Left lobe of liver (tissue), 2 donors: ENCODE results near the gene WNT7A. TPM values are rescaled to one million over a fixed set of nuclear protein-coding genes. Genes with fewer than 3 reads are reported as not detected.
"Not testable (repeated sequence)": the region's sequence is repeated elsewhere in the genome, so short reads cannot be mapped to it uniquely, and the experiment has no call there.

Experiments used
- ATAC-seq: fragments of 200-7000 bp; cut with Tn5 transposase; one replicate; pipeline ENCODE4 v1.9.1; 2020; ENCODE audit warnings: mild to moderate bottlenecking, moderate library complexity
- DNase-seq: peaks from one replicate; pipeline ENCODE4 v3.0.0-alpha.2; 2020; ENCODE audit warnings: low spot score
- total RNA-seq: library from RNA; stranded (reverse); gene quantifications from one replicate; pipeline ENCODE4 v1.2.1, GENCODE V29; 2021
- donor health status: DM: no; HTN: no; CAD: no; lungs with moderate emphysema.
- donor health status: DM: no; HTN: yes; CAD: no.

WNT7A gene
- total RNA-seq, 1 donor from 2014 or later, result not detected

DNA sequence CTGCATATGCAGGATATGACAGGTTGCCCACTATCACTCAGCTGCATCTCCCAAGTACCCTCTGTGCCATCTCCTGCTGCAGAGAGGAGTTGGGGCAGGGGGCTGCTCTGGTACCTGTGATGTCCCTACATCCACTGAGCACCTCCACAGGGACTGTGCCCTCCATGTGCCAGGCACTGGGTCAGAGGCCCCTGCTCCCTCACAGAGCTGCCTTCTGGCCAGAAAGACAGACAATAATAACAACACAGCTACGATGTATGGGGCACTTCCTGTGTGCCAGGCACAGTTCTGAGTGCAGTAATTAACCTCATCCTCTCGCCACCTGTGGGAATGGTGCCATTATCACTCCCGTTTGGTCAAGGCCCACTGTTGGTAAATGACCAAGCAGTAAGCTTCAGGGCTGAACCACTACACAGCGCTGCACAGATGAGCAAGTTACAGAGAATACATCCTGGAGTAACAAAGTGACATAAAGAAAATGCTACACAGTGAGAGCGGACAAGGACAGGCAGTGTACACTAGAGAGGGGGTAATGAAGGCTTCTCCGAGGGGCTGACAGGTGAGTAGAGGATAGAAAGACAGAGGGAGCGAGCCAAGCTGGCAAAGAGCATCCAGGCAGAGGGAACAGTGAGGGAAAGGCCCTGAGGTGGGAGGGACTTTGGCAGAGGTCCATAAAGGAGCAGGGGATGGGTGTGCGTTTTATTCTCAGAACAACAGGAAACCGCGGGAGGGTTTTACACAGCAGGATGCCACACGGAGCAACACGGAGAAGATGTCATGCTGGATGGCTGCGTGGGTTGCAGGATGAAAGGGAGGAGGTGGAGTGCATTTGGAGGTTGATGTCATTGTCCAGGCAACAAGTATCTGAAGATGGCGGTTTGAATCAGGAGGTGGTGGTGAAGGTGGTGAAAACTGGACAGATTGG is 13.6 kb downstream of the WNT7A start:
- DNase-seq (no peak), ATAC-seq (no peak)

DNA sequence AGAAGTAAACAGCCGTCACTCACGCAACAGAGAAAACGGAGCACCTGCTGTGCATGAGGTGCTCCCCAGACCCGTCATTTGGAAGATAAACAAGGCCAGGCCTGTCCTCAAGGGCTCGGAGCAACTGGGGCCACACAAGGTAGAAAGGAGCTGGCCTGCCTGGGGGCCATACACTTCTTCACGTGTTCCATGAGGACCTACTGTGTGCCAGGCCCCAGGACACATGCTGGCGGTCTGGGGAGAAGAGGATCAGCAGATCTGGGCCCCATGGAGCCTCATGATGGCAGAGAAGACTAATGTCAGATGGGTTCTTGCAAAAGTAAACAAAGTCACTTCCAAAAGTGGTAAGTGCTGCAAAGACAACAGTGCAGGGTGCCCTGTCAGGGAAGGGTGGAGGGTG is 14.3 kb downstream of the WNT7A start:
- DNase-seq (no peak), ATAC-seq (no peak)

DNA sequence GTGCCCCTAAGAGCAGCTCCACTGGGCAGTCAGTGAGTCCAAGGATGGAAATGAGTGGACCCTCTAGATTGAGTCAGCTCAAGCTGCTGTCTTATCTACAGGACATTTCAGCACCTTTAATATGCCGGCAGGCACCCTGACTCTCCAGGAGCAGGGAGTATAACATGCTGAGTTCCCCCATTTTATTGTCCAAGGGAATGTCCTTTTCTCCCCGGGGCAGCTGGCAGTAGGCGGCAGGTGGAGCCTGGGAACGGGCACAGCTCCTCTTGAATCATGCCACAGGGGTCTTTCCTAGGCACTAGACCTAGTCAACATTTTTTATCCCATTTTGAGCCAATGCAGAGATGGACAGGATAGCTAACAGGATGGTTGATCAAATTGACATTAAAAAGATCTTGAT is 14.8 kb downstream of the WNT7A start:
- no peak for ATAC-seq
- no peak for DNase-seq

GRCh38 chr3:13863965-13864595 is 15.8 kb downstream of the WNT7A start:
- no peak for ATAC-seq
- no peak for DNase-seq

DNA sequence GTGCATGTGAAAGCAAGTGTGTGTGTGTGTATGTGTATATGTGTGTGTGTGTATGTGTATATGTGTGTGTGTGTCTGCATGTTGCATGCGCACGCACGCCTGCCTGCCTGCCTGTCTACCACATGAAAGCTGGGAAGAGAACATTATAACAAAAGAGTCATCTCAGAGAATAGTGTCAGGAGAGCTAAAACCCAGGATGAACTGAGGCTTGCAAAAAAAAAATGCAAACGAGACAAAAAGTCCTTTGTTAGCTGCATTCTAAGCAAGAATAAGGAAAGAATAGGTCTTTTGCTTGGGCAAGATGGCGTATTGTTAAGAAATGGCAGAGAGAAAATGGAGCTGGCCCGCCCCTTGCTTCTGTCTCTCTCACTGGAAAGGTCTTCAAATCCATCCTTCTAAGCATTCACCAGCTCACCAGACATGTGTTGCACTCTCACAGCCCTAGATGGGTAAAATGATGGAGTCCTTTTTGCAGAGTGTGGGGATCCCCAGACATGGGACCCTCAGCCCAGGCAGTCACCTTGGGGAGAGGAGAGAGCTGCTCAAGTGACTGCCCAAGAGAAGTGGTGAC is 16.4 kb downstream of the WNT7A start:
- ATAC-seq (no peak), DNase-seq (no peak)

- ATAC-seq (no peak), DNase-seq (no peak)
Measured at GRCh38 chr3:13861461-13861860, 18.4 kb downstream of the WNT7A start.

DNA sequence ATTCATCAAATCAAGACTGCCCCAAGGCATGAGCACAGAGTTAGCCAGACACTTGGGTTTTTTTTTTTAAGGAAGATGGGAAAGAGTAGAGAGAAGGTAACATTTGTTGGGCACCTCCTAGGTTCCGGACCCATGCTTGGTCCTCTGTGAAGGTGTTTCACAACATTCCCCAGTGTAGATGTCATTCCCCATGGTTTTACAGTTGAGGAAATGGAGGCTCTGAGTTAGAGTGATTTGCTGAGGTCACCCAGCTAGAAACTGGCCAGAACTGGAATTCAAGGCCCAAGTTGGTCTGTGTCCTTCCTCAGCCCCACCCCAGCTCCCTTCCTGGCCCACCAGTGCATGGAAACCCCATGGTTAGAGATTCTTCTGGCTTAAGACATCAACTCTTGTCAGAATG is 19.9 kb downstream of the WNT7A start:
- no peak for ATAC-seq
- no peak for DNase-seq

DNA sequence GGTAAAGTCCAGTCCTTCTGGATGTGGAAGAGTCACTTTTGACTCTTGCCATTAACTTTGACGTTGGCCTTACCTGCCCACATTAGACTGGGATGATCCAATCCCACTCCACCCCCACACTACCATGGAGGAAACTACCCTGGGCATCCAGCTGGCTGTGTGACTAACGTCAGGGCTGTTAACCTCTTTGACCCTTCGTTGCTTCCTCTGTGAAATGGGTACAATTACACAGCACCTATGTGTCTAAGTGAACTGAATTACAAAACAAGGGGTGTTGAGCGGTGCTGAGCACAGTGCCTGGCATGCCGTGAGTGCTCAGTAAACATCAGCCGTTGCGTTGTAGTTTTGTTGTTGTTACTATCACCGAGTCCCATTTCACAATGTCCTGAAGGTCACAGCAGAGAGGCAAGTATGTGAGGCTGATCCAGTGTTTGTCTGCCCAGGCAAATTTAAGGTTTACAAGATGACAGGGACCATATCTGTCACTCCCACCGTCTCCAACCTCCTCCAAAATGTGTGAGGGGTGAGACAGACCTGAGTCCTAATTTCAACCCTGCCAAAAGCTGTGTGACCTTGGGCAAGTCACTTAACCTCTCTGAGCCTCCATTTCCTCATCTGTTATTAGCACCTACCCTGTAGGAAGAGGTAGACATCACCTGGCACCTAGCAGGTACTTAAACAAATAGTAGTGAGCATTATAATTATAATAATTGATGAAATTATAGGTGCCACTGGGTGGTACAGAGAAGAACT is 20.9 kb downstream of the WNT7A start:
- no peak for DNase-seq
- no peak for ATAC-seq

GRCh38 chr3:13857702-13858380 is 22.0 kb downstream of the WNT7A start:
- DNase-seq (no peak), ATAC-seq (no peak)

DNA sequence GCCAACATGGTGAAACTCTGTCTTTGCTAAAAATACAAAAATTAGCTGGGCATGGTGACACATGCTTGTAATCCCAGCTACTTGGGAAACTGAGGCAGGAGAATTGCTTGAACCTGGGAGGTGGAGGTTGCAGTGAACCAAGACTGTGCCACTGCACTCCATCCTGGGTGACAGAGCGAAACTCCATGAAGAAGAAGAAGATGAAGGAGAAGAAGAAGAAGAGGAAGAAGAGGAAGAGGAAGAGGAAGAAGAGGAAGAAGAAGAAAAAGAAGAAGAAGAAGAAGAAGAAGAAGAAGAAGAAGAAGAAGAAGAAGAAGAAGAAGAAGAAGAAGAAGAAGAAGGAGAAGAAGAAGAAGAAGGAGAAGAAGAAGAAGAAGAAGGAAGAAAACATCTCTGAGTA is 23.2 kb downstream of the WNT7A start:
- ATAC-seq, DNase-seq: not testable (repeated sequence)

DNA sequence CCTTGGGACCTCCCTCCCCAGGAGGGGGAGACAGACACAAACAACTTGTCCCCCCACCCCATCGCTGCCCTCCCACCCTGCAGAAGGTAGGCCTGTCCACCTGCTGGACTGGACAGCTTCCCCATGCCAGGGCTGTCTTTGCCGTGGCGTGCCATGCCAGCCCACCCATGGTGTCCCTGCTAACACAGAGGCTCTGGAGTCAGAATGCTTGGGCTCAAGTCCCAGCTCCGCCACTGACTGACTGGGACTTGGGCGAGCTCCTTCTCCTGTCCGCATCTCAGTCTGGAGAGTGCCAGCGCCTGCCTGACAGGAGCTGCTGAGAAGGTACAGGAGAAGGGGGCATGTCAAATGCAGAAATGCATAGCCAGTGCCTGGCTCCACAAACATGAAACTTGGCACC is 23.9 kb downstream of the WNT7A start:
- ATAC-seq (no peak), DNase-seq (no peak)

- no peak for ATAC-seq
- DNase-seq, result no peak
Measured at GRCh38 chr3:13854492-13854891, 25.4 kb downstream of the WNT7A start.

DNA sequence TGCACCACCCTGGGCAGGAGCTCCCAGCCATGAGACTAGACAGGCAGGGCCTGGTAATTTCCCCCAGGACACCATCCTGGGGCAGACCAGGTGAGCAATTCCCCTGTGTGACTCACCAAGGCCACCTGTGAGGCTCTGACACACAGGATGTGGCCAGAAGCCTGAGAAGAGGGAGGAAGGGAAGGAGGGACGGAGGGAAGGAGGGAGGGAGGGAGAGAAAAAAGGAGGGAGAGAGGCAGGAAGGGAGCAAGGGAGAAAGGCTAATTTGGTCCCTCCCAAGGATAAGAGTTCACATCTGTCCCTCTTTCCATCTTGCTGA is 25.9 kb downstream of the WNT7A start:
- no peak for ATAC-seq
- no peak for DNase-seq

- no peak for ATAC-seq
- DNase-seq, result no peak
Measured at GRCh38 chr3:13853256-13853977, 26.5 kb downstream of the WNT7A start.

DNA sequence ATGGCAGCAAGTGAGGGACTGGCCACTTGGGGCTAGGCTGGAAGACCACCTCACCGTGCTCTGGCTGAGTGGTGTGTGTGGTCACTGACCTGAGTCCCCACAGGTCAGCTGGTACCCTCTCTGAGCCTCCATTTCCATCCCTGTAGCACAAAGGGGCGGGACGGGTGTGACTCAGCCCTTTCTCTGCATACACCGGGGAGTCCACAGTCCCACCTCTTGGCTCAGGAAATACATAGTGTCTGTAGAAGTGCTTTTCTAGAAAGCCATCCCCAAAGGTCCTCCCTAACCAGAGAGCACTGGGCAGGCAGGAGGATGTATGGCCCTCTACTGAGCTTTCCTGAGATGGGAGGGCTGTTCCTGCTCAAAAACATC is 27.2 kb downstream of the WNT7A start:
- ATAC-seq, result no peak

GRCh38 chr3:13851997-13852637 is 27.8 kb downstream of the WNT7A start:
- no peak for ATAC-seq

More for the DNA sequence above, 27.2 kb downstream of the WNT7A start:
- DNase-seq, result no peak

DNA sequence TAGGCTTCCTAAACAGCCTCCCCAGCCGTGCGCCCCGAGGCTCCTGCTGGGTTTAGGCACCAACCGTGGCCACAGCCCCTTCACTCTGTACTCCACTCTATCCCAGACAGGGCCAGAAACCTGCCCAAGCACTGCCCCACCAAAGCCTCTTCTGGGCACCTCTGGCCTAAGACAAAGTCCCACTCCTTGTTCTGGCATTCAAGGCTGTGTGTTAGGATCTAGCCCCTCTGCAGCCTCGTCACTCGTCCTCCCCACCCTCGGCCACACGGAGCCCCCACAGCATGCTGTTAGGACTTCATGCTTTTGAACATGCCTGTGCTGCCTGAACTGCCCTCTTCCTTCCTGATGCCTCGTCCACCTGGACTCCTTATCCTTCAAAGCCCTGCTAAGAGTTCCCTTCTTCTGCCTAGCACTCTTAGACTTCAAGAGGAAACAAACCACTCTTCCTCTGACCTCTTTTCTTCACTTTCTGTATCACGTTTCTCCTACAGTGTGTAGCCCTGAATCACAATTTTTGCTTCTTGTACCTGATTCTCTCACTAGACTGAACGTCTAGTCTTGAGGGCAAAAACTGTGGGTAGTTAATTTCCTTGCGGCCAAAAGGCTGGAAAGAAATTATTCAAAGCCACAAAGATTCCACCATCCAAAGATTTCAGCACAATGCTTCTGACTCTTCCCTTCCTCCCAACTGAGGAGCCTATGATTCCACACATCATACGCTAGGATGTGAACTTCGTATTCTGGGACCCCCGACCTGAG is 28.6 kb downstream of the WNT7A start:
- no peak for ATAC-seq

More at GRCh38 chr3:13851997-13852637, 27.8 kb downstream of the WNT7A start:
- DNase-seq, result no peak

GRCh38 chr3:13850161-13850945 is 29.5 kb downstream of the WNT7A start:
- DNase-seq, result no peak
- ATAC-seq, result no peak

More for the DNA sequence above, 28.6 kb downstream of the WNT7A start:
- DNase-seq, result no peak
